ENCODE data around the gene SEPTIN3.

DNA sequence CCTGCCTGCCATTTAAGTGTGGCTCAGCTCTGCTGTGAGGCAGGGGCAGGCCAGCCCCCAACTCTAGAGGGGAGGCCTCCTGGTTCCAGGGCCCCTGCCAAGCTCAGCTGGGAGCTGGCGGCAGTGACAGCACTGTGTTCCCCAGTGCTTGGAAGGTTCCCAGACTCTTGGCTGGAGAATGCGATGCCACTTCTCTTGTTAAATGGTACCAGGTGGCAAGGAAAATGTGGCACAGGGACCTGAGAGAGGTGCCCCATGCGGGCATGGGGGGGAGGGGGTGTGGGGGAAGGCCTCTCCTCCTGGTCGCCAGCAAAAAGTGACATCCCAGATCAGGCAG lies 34.3 kb upstream of the SEPTIN3 start:
- TF ChIP-seq EZH2 (IDR thresholded peaks at IDR 0.05; ENCODE audit: low read length), result no peak
- TF ChIP-seq, protein P1, sequence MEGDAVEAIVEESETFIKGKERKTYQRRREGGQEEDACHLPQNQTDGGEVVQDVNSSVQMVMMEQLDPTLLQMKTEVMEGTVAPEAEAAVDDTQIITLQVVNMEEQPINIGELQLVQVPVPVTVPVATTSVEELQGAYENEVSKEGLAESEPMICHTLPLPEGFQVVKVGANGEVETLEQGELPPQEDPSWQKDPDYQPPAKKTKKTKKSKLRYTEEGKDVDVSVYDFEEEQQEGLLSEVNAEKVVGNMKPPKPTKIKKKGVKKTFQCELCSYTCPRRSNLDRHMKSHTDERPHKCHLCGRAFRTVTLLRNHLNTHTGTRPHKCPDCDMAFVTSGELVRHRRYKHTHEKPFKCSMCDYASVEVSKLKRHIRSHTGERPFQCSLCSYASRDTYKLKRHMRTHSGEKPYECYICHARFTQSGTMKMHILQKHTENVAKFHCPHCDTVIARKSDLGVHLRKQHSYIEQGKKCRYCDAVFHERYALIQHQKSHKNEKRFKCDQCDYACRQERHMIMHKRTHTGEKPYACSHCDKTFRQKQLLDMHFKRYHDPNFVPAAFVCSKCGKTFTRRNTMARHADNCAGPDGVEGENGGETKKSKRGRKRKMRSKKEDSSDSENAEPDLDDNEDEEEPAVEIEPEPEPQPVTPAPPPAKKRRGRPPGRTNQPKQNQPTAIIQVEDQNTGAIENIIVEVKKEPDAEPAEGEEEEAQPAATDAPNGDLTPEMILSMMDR (optimal IDR thresholded peaks at IDR 0.05 in 1 of 3, IDR thresholded peaks at IDR 0.05 in 1 of 3, conservative IDR thresholded peaks at IDR 0.05 in 1 of 3; ENCODE audit: extremely low read depth in 1 of 3, insufficient read depth in 2 of 3, low read length in 3 of 3), result no peak
